Left renal pelvis (tissue), 4 donors: ENCODE data around the gene WNT5A. TPM values are rescaled to one million over a fixed set of nuclear protein-coding genes. Genes with fewer than 3 reads are reported as not detected.

Experiments
- DNase-seq, 4 donors: peaks; one replicate each; pipeline ENCODE4 v3.0.0-alpha.2; 2013; ENCODE audit warnings: low read depth in 4 of 4, low spot score in 3 of 4
- polyA plus RNA-seq, 4 donors: library from polyadenylated mRNA; unstranded; fragments of 120-200 nt; gene quantifications; one replicate each; pipeline ENCODE4 v1.2.1, GENCODE V29; 2013; ENCODE audit not compliant: insufficient read length in 4 of 4

The WNT5A gene
- polyA plus RNA-seq, 4 donors = 17.6 to 49.8 (median 44.6) TPM

- DNase-seq = no peak
Measured at GRCh38 chr3:55482496-55483195, 4.5 kb downstream of the WNT5A start.

DNA sequence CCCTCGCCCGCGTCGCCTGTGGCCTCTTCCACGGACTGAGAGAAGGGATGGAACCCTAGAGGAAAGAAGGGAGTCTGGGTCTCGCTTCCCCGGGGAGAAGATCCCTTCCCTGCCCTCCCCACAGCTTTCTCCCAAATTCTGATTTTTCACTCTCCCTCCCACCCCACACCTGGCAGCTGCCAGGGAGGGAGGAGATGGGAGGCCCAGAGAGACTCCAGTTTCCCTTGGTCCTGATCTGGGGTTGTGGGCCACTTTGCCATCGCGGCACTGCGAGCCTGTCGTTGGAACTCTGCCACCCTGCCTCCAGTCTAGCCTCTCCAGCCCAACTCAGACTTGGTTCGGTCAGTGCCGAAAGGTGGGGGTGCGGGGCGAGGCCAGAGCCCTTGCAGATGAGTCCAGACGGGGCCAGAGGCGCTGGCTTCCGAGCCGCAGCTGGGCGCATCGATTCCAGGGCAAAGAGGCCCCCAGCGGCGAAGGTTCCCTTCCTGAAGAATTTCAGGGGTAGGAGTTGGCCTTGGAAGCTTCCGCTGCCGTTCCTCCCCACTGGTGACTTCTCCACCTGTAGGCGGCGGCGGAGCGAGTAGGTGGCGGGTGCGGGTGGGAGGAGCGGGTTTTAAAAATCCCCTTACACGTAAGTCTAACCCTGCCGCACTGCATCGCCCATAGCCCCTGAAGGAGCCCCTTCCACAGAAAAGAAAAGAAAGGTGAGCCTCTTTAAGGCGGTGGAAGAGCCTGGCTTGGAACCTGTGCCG, 5.2 kb downstream of the WNT5A start:
- DNase-seq = no peak

DNA sequence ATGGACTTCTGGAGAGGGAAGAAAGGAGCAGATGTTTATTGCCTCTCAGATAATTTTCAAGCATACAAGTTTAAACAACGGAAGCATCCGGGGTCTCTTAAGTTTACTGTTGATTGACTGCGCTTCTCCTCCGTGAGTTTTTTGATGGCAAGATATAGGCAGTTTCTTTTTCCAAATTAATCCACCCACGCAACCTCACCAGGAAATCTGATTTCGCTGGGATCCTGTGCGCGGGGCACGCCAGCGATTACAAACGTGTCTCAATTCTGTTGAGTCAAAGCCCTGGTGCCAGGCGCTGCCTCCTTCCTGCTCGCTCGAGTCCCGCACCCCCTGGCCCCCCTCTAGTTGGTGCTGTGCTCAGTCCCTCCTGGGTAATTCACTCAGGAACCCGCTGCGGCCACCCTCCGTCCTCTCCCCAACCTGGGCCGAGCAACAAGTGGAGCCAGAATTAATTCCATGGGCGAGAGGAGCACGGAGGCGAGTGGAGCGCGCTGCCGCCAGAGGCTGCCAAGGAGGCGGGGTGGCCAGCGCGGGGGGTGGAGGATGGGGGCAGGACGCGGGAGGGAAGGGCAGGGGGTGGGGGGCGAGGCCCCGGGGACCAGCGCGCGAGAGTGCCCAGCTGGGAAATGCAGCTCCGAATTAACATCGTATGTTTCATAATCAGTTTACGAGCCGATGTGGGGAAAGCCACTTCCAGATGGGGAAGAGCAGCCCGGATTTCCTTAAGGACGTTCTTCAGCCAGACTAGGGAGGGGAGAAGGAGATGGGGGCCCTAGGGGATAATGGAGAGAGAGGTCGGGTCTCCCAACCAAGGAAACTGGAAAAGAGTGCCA, 6.0 kb downstream of the WNT5A start:
- DNase-seq = no peak

GRCh38 chr3:55477306-55478303, 9.5 kb downstream of the WNT5A start:
- no peak for DNase-seq

DNA sequence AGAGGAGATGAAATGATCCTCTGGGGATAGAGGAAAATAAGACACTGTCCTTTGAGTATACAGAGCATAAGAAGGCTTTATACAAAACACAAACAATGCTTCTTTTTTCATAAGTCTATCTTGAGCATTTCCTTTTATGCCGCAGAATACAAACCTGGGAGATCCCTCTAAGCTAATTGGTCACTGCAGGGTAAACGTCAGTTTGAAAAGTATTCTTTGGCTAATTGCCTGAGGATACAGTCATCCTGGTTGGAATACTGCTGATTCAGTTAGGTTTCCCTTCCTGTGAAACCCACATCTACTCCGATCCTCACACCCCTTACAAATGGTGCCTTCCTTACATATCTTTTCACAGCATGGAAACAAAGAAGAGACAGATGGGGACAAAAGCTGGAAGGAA, 10.6 kb downstream of the WNT5A start:
- DNase-seq = no peak

- DNase-seq = no peak
Measured at GRCh38 chr3:55474213-55474632, 12.9 kb downstream of the WNT5A start.

- no peak for DNase-seq
Measured at GRCh38 chr3:55473788-55474187, 13.3 kb downstream of the WNT5A start.

DNA sequence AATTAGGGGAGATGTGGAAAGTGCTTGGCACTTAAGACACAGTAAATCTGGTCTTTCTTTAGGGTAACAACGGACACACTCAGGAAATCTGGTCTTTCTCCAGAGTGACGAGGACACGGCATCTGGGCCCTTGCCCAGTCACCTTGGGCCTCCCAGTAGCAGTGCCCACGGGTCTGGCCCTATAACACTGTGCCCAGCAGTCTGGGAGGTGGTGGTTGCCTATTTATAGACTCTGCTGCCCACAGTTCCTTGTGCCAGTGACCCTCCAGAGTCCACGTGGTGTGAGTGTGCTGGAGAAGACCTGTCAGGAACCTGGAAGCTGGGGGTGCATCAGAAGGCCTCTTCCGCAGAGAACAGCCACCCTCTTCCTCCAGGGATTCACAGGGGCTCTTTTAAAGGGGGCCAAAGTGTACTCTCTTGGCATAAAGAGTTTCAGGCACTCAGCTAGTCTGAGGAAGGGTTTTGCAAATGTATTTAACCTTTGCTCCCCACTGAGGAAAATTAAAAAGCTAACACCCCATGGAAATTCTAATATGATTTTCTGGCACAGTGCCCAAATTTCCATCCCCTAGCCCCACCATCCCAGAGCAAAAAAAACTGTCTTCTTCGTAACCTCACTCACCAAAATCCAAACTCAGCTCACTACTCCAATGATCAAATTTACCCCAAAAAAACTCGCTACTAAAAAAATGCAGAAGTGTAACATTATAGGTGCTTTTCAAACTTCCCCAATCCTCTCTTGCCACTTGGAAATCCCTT, 15.4 kb downstream of the WNT5A start:
- no peak for DNase-seq

GRCh38 chr3:55471084-55471483, 16.0 kb downstream of the WNT5A start:
- no peak for DNase-seq

DNA sequence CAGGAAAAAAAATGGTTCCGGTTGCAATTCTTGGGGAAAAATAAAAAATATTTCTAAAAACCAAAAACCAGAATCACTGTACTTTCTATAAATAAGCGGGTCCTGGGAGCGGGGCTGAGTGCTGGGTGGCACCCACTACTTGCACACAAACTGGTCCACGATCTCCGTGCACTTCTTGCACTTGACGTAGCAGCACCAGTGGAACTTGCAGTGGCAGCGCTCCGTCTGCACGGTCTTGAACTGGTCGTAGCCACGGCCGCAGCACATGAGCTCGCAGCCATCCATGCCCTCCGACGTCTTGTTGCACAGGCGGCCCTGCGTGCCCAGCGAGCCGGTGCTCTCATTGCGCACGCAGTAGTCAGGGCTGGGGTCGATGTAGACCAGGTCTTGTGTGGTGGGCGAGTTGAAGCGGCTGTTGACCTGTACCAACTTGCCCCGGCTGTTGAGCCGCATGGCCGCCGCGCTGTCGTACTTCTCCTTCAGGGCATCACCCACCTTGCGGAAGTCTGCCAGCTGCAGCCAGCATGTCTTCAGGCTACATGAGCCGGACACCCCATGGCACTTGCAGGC, 17.1 kb downstream of the WNT5A start:
- no peak for DNase-seq

DNA sequence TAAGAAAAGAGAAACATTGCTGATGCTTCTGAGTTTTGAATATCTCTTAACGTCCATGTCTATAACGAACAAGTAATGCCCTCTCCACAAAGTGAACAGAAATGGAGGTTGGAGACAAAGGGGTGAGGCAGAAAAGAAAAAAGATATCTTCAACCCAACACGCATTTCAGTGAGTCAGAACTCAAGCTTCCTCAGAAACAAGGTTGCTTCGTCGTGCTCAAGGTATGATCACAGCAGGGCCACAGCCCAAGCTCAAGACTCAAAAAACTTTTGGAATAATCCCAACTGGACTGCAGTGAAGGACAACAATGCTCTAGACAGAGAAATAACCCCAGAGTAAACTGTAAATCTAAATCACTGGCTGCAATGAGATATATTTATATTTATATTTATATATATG, 18.9 kb downstream of the WNT5A start:
- no peak for DNase-seq

DNA sequence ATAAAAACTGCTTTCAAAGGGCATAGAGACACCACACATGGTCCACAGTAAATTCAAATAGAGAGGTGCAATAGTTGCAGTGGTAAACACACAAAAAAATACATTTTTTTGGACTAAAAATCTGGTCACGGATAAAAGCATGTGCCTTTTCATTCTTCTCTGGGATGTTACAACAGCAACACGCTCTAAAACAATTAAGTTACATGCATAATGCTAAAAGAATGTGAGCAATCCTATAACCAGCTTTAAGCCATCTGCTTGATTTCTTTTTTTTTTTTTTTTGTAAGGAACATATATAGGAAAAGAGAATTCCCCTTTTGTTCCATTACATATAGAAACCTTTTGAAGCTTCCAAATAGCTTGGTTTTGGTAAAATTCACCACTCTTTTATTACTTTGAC, 20.0 kb downstream of the WNT5A start:
- DNase-seq = no peak

GRCh38 chr3:55466526-55466925, 20.6 kb downstream of the WNT5A start:
- DNase-seq = no peak

DNA sequence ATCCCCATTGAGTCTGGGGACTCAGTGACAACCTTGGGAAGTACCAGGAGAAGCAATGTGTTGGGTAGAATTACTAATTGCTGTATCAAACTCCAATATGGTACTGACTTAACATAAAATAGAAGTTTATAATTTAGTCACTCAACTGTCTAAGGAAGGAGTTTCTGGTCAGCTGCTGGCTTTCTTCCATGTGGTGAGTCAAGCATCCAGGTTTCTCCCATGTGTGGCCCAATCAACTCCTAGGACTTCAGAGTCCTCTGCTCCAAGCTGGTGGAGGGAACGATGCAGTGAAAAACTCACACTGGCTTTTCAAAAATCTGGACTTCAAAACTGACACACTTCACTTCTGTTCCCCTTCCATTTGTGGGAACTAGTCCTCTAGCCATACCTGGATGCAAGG, 25.2 kb downstream of the WNT5A start:
- no peak for DNase-seq

DNA sequence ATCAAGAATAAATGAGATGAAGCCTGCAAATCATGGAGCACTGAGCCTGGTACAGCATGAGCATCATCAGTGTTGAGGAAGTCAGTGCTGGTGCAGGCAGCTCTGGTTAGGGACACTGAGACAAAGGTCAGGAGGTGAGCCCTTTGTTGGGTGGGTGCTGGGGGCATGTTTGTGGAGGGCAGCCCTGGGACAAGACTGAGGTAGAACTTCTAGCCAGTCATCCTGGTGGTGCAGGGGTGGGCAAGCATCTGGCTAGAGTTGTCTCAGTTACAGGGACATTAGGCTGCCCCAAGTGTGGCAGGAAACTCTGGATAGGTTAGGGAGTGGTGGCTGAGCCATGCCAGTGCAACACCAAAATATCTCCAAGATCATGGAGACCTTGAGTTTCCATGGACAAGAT, 27.3 kb downstream of the WNT5A start:
- DNase-seq = no peak

DNA sequence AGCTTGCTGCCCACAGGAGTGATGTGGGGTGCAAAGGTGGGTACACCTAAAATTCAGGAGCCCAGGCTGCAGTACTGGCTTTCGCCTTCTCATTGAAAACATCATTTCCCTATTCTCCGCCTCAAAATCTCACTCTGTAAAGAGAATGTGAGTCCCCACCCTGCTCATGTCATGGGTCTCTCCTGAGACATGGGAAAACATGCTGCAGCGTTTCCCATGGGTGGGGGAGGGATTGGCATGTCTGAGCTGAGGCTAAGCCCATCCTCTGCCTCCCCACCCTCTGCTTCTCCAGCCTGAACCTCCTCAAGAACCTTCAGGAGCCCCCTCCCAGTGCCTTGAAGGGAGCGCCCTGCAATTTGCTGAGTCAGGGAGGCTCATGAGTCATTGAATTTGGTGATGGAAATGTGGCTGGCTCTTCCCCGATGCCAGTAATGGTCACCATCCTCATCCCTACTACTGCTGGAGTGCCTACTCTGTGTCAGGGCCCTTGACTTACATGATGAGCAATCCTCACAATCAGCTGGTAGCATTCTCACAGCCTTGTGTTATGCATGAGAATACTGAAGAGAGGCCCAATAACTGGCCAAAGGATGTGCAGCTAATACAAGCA, 28.8 kb downstream of the WNT5A start:
- DNase-seq = no peak

GRCh38 chr3:55455915-55456314, 31.2 kb downstream of the WNT5A start:
- DNase-seq = no peak

GRCh38 chr3:55454611-55455010, 32.5 kb downstream of the WNT5A start:
- DNase-seq = no peak
